HG03575 (cell line): ENCODE measurements around the gene TRPV3.
"Not testable (repeated sequence)": the region's sequence is repeated elsewhere in the genome, so short reads cannot be mapped to it uniquely, and the experiment has no call there.

Experiments used
- ATAC-seq: cut with Tn5 transposase; IDR thresholded peaks from one replicate; pipeline ENCODE4 v1.9.1; 2021; ENCODE audit not compliant: unreplicated experiment, insufficient number of reproducible peaks, low FRiP score; ENCODE audit errors: extremely low read depth

Gene TRPV3

DNA sequence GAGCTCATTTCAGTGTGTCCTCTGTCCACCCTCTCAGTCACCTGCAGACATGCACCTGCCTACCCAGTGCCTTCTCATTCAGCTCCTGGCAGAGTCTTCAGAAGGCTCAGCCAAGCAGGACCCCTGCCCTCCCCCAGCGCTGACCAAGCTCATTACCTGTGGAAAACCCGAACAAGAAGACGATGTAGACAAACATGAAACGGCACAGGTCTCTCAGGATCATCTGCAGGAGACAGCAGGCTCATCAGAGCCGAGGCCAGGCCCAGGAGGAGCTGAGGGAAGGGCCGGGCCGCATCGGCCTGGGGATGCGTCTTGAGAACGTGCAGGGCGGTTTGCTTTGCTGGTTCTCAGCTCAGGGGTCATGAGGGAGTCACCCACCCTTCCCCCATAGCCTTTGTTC, 19.4 kb upstream of the TRPV3 start:
- no peak for ATAC-seq

DNA sequence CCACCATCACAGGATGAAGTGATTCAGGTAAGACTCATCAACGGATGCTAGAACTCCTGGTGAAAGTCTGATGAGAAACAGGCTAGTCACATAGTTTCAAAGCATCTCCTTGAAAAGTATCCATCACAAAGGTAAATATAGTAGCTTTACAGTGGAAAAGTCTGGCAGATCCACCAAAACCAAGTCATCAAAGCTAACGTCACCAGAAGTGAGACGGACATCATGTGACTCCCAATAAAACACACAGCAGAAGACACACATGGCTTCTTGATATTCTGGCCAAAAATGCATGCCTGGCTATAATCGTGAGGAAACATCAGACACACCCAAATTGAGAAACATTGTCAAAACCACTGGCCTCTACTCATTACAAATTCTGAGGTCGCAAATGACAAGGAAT, 17.9 kb upstream of the TRPV3 start:
- ATAC-seq, result no peak

DNA sequence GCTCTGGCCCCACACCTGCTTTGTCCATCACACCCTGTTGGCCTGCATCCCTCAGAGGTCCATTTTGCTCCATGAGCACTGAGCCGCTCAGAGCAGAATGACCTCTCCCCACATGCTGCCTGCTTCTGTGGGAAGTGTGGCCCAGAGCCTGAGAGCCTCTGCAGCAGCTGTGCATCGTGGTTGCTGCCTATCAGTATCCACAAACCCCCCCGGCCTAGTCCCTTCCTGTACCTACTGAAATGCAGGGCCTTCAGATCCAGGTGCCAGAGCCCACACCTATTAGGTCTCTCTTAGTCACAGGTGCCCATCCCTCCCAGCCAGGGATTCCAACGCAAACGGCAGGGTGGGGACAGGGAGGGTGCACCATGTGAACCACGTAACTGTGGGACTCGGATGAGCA, 16.6 kb upstream of the TRPV3 start:
- no peak for ATAC-seq

DNA sequence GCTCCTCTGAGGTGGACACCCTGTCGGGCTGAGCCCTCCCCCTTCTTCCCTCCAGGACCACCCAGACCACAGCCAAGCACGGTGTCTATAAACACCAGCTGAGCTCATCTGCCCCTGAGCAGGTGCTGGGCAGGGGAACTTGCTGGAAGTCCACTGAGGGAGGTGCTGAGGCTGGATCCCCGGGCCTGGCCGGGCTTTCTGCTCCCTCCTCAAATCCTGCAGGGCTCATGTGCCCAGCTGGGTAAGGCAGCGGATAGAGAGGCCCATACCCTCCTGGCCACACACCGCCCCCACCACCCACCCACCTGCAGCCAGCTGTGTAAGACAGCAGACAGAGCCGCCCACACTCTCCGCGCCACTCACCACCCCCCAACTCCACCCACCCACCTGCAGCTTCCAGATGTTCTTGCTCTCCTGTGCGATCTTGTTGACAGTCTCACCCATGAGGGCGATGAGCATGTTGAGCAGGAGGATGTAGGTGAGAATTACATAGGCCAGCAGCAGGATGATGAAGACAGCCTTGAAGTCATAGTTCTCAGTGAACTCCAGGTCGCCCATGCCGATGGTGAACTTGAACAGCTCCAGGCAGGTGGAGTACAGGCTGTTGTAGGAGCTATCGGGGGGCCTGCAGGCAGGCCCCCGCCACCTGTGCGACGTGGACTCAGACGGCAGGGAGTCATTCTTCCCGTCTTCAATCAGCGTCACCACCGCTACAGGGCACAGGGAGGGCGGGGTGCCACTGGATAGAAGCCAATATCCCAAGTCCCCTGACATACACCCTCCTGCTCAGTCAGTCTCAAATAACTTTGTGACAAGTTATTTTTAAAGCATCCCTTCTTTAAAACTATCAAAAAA, 15.9 kb upstream of the TRPV3 start:
- no peak for ATAC-seq

DNA sequence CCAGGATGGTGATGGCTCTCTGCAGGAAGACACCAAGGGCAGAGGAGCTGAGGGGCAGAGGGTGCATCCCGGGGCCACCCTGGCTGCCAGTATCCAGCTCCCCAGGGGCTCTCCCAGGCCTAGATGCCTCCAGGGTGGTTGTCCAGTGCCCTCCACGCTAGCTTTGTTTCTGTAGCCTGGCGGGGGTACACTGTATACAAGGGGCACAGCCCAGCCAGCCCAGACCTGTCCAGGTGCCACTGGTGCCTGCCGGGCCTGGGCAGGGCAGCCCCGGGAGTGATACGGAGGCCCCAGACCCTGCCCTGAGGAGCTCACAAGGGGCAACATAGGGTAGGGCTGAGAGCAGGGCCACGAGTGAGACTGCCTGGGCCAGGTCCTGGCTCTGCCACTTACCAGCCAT, 14.6 kb upstream of the TRPV3 start:
- no peak for ATAC-seq

DNA sequence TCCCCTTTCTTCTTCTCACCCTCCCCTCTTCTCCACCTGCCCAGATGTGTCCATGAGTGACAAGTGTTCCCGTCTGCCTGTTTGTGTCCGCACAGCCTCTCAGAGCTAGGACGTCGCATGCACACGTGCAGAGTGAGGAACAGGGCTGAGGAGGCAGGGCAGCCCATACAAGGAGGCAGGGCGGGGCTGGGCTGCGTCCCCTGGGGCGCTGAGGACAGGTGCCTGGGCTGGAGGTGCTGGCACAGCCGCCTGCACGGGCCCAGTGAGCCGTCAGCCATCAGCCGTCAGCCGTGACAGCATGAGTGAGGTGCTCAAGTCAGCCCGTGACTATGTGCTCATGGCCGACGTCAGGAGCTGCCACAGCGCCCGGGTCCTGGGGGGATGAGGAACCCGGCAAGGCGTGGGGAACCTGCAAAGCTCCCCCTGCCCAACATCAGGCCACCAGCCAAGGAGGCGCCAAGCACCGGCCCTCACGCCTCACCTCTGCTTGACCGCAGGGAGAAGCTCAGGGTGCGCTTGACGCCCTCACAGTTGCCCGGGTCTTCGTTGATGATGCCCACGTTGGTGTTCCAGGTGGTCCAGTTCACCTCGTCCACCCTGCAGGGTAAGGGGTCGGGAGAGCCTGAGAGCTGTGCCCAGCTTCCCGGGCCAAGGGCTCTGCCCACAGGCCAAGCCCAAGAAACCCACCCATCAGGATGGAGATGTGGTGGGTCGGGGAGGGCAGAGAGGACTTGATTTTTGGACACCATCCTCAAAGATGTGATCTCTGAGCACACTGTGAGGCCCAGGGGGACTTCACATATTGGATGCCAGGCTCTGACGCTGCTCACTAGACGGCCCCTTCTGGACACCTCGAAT, 13.7 kb upstream of the TRPV3 start:
- no peak for ATAC-seq

DNA sequence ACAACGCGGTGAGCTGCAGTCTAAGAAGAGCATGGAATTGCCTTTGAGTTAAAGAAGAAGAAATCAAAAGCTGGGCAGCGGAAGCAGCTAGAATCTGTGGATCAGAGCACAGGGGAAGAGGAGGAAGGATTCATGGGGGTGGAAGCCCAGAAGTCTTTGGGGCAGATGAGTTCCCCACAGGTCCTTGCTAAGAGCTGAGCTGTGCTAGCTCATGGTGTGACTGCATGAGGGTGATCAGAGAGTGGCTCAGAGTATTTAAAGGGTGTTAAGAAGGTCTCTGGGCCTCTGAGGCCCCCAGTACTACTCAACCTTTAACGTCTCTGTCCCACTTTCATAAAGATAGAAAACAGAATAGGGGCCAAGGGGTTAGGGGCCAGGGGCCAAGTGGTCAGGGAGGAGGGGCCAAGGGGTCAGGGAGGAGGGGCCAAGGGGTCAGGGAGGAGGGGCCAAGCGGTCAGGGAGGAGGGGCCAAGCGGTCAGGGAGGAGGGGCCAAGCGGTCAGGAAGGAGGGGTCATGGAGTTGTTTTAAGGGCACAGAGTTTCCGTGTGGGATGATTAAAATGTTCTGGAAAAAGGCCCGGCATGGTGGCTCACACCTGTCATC, 12.0 kb upstream of the TRPV3 start:
- no peak for ATAC-seq

DNA sequence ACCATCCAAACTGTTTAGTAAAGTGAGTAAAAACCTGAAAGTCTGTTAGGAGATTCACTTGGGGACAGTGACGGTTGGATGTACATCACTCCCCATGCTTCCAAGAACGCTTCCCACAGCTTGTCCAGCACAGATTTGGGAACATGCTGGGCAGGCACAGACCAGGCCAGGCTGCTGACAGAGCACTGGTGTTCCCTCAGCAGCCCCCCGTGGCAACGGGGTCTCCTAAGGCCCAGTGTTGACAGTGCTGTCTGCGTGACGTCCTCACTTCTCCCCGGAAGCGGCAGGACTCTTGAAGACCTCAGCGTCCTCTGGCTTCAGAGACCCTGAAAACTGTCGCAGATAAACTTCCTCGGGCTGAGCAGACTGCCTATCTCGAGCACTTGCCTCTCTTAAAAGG, 8.9 kb upstream of the TRPV3 start:
- no peak for ATAC-seq

DNA sequence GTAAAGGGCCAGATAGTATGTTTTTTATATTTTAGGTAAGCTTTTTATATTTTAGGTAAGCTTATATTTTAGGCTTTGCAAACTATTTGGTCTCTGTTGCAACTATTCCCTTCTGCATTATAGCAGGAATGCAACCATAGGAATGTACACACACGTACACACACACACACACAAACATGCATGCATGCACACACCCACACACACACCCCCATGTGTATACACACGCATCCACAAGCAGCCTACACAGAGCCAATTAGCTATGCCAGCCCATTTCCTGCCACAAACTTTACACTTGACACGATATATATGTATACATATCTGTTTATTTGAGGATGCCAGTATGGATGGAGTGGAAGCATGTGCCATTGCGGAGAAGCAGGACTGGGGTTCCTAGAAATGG, 7.5 kb upstream of the TRPV3 start:
- no peak for ATAC-seq

DNA sequence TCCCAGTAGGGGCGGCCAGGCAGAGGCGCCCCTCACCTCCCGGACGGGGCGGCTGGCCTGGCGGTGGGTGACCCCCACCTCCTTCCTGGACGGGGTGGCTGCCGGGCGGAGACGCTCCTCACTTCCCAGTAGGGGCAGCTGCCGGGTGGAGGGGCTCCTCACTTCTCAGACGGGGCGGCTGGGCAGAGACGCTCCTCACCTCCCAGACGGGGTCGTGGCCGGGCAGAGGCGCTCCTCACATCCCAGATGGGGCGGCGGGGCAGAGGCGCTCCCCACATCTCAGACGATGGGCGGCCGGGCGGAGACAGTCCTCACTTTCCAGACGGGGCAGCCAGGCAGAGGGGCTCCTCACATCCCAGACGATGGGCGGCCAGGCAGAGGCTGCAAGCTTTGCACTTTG, 6.6 kb upstream of the TRPV3 start:
- not testable (repeated sequence) for ATAC-seq

DNA sequence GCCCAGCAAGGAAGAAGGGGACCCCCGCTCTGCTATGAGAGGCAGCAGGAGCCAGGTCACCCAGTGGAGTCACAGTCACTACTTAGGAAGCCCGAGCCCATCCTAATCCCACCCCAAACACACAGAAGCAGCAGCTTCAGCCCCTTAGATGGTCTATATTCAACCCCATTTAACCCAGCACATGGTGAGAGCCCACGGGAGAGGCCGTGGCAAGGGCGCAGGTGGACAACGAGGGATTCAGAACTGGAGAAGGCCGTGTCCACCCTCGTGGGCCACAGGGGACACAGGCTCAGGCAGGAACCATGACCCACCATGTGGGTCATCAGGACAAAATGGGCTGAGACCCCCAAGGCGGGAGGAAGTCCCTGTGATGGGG, 1.6 kb upstream of the TRPV3 start:
- ATAC-seq, result no peak

DNA sequence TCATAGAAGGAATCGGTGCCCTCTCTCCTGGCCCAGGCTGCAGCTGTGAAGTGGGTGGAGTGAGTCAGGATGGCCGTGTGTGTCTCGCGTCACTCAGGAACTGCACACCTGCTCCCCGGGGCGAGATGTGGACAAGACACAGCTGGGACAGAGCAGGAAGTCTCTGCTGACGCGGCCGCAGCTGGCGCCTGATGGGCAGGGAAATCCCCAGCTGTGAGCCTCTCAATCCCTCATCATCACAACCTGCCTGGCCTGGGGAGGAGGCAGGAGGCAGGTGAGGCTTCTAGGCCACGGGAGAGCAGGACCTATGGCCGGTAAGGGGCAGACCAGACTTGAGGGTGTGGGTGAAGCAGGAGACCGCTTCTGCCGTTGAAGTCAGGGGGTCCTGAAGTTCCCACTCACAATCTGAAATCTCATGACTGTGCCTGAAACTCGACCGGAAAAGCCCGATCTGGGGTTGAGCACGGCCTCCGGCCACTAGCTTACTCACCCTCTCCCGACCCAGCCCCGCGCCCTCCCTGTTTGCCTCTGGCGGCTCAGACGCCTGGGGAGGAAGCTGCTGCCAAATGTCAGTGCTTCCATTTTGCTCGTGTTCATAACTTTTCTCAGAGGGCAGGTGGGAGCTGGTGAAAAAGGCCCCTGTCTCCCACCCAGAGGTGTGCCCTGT, 1.1 kb upstream of the TRPV3 start:
- ATAC-seq, result no peak

DNA sequence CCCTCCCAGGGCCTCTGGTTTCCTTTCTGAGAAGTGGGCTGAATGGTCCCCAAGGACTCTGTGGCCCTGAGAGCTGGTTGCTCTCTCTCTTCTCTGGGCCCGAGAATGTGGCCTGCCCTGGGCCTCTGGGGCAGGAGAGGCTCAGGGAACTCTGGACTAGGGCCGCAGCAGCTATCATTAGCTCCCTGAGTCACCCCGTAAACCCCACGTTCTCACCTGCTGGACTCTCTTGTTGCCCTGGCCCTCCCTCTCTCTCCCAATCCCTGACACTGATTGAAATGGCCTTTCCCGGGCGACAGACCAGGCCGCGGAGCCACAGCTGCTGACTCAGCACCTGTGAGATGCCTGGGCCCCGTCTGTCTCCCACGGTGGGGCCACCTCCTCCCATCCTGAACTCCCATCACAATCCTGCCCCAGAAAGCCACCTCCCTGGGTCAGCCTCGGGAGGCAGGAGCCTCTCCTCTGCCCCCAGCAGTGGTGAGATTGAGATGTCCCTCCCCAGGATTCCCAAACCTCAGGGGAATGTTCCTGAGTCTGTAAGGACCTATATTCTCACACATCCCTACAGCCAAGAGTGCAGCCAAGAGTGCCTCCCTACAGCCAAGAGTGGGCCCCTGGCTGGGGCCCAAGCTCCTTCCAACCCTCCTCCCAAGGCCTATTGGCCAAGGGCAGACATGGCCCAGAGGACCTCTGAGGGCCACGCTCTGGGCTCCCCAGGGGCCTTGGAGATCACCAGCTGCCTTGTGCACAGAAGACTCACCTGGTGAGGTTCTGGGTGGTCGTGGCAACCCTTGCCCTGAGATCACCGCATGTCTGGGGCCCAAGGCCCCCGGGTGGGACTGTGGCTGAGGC, 470 bp downstream of the TRPV3 start:
- no peak for ATAC-seq

DNA sequence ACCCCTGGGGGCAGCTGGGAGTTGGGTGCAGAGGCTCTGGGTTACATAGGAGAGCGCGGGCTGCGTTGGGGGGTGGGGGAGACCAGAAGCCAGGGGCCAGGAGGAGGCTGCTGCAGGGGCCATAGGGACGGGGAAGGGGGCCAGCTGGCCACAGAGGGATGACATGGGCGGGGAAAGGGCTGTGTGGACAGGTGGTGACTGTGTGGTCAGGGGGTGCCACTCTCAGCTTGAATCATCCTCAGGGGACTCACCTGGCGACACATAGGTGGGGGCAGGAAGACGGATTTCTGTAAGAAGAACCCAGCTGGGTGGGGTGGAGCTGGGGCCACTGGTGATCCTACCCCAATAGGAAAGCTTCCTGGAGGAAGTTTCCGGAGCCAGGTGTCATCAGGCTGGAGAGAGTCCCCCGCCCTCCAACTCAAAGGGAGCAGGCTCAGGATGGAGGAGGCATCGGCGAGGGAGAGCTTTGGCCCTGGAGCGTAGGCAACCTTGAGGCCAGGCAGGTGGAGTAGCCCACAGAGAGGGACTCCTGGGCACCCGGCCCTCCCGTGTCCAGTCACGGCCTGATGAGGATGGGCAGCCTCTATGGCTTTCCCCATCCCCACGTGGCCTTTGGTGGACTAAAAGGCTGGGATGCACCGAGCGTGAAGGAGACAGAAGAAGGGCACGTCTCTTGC, 1.2 kb downstream of the TRPV3 start:
- ATAC-seq, result no peak

DNA sequence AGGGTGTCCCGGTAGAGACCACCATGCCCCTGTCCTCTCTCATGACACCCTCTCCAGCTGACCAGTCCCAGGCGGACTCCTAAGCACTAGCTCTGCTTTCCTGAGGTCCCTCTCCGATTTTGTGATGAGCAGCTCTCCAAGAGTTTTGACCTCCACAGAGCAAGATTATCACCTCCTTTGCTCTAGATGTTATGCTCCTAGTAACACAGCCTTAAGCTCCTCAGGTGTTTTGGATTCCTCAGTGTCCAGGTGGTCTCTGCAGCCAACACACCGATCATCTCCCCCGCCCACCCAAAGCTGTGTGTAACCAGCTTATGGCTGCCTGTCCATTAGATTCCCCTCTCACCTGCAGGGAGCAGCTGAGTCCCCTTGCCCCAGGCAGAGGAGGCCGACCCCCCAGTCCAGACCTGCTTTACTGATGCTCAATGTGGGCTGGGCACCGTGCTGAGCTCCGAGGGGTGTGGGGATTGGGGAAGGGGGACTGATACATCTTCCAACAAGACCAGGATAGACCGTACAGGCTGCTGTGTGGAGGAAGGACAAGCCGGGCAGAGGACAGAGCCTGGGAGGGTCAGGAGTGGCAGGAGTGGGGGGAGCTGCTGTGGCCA, 2.3 kb downstream of the TRPV3 start:
- no peak for ATAC-seq

DNA sequence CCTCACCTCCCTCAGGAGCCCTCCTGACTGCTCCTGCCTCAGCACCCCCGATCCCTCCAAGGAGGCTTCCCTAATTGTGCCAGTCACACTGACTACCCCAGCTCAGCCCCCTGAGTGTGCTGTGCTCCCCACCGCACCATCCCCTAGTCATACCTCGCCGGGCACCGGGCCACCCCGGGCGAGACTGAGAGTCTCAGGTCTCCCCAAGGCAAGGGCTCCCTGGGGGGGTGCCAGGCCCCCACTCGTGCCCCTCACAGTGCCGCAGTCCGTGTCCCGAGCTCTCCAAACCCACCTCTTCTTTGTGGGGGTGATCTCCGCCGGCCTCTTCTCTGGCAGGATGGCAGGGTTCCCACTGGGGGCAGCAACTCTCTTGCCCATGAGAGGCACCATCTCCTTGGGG, 3.2 kb downstream of the TRPV3 start:
- no peak for ATAC-seq

DNA sequence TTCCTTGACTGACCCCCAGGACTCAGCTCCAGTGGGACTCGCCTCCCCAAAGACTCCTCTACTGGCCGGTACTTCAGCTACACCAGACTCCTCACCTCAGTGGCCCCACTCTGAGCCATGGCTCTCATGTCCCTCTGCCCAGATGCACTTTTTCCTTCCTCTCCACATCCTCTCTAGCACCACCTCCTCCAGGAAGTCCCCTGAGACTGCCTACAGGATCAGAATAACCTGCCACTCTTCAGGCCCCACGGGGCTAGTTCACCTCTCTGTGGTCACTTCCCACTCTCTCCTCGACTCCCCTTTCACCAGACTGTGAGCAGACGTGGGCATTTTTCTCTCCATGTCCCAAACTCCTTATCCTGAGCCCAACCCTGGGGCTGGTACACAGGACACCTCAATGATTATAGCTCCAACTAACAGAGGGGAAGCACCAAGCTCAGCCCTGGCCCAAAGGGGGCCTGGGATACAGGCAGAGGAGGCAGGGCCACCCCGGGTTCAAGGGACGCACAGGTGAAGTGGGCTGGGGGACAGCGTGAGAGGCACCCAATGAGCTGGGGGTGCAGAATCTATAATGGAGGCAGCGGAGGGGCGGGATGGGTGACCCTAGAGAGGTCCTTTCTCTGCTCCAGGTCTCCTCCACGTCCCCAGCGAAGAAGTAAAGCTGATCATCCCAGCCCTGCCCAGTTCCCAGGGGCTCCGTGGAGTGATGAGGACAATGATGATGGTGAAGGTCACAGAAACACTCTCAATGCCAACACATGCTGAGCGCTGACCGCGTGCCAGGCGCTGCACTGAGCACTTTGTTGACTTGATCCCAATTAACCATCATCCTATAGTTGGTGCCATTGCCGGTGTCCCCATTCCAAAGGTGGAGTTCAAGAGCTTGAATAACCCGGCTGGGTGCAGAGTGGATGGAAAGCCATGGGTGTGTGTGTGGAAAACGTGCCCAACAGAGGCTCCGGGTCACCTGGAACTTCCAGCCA, 3.9 kb downstream of the TRPV3 start:
- no peak for ATAC-seq
